Measurements from ENCODE around the gene GRIA4. TPM values are rescaled to one million over a fixed set of nuclear protein-coding genes. Genes with fewer than 3 reads are reported as not detected.

The GRIA4 gene
- total RNA-seq, 1 experiment from 2014 or later = not detected

- H3K79me2 ChIP-seq (ENCODE audit: low read depth) = no peaks in the 10 kb centered on the region
- no peak overlapping the region for H3K4me2 ChIP-seq
- H3K4me1 ChIP-seq (replicated peaks; ENCODE audit: insufficient read depth) = peaks cover 11% of the 10 kb centered on the region
- no peaks in the 10 kb centered on the region for H3K9me3 ChIP-seq (ENCODE audit: insufficient read depth, low read depth)
- H3F3A ChIP-seq (ENCODE audit: insufficient read depth, low read depth) = no peaks in the 10 kb centered on the region
- no peak overlapping the region for H3K27ac ChIP-seq
- H3K9me2 ChIP-seq (ENCODE audit: insufficient read depth) = no peaks in the 10 kb centered on the region; the same call in 1 of the 2 replicates
- H4K20me1 ChIP-seq (ENCODE audit: insufficient read depth) = no peaks in the 10 kb centered on the region
- no peak overlapping the region for H3K4me3 ChIP-seq
- POLR2A ChIA-PET (ENCODE audit: unreplicated experiment) = no interaction called here
- H2AFZ ChIP-seq = no peak overlapping the region
- TF ChIP-seq CTCF (conservative IDR thresholded peaks at IDR 0.05) = no peak
- TF ChIP-seq EZH2 (IDR thresholded peaks at IDR 0.05; ENCODE audit: low read depth) = no peak
- CTCF ChIA-PET = no interaction called here
- no TSS peak for BruUV-seq (replicated peaks)
- H3K36me3 ChIP-seq (ENCODE audit: low read depth) = no peaks in the 10 kb centered on the region
- intact Hi-C loops (cut with micrococcal nuclease; ENCODE audit: unreplicated experiment) = no loop called here
- H3K27me3 ChIP-seq (ENCODE audit: insufficient read depth, low read depth) = no peaks in the 10 kb centered on the region
- DNase-seq = peak in 1 of 2 experiments; percentile 13
These were observed 297.4 kb downstream of the GRIA4 start for GRCh38 chr11:105907319-105907718.

- no peak overlapping the region for H3K4me2 ChIP-seq
- BruUV-seq (replicated peaks) = no TSS peak
- H2AFZ ChIP-seq = no peak overlapping the region
- ChIA-PET POLR2A (ENCODE audit: unreplicated experiment) (no interaction called here), CTCF (no interaction called here)
- no peaks in the 10 kb centered on the region for H3K27me3 ChIP-seq (ENCODE audit: insufficient read depth, low read depth)
- TF ChIP-seq EZH2 (IDR thresholded peaks at IDR 0.05; ENCODE audit: low read depth) (no peak), CTCF (conservative IDR thresholded peaks at IDR 0.05) (no peak)
- no peaks in the 10 kb centered on the region; the same call in 1 of the 2 replicates for H3K9me2 ChIP-seq (ENCODE audit: insufficient read depth)
- intact Hi-C loops (cut with micrococcal nuclease; ENCODE audit: unreplicated experiment) = no loop called here
- no peak overlapping the region for H3K27ac ChIP-seq
- no peak overlapping the region for H3K4me3 ChIP-seq
- no peaks in the 10 kb centered on the region for H3K9me3 ChIP-seq (ENCODE audit: insufficient read depth, low read depth)
- no peaks in the 10 kb centered on the region for H3K79me2 ChIP-seq (ENCODE audit: low read depth)
- peak in 1 of 2 experiments; percentile 54 for DNase-seq
- no peaks in the 10 kb centered on the region for H3K36me3 ChIP-seq (ENCODE audit: low read depth)
- no peaks in the 10 kb centered on the region for H3F3A ChIP-seq (ENCODE audit: insufficient read depth, low read depth)
- H4K20me1 ChIP-seq (ENCODE audit: insufficient read depth) = no peaks in the 10 kb centered on the region
- peaks cover 11% of the 10 kb centered on the region for H3K4me1 ChIP-seq (replicated peaks; ENCODE audit: insufficient read depth)
These were observed 300.3 kb downstream of the GRIA4 start for GRCh38 chr11:105910095-105910715.

GRCh38 chr11:105911454-105911853 is 301.6 kb downstream of the GRIA4 start:
- ChIA-PET POLR2A (ENCODE audit: unreplicated experiment) (no interaction called here), CTCF (no interaction called here)
- H3K9me2 ChIP-seq (ENCODE audit: insufficient read depth) = no peaks in the 10 kb centered on the region; the same call in 1 of the 2 replicates

More at GRCh38 chr11:105911454-105911853, 301.6 kb downstream of the GRIA4 start:
- BruUV-seq (replicated peaks) = no TSS peak
- Histone ChIP-seq H3F3A (ENCODE audit: insufficient read depth, low read depth) (no peaks in the 10 kb centered on the region), H3K27me3 (ENCODE audit: insufficient read depth, low read depth) (no peaks in the 10 kb centered on the region), H3K9me3 (ENCODE audit: insufficient read depth, low read depth) (no peaks in the 10 kb centered on the region), H3K4me1 (replicated peaks; ENCODE audit: insufficient read depth) (peaks cover 11% of the 10 kb centered on the region), H4K20me1 (ENCODE audit: insufficient read depth) (no peaks in the 10 kb centered on the region), H3K4me3 (no peak overlapping the region), H3K79me2 (ENCODE audit: low read depth) (no peaks in the 10 kb centered on the region), H3K36me3 (ENCODE audit: low read depth) (no peaks in the 10 kb centered on the region), H3K4me2 (no peak overlapping the region), H2AFZ (no peak overlapping the region), H3K27ac (no peak overlapping the region)
- intact Hi-C loops (cut with micrococcal nuclease; ENCODE audit: unreplicated experiment) = no loop called here
- no peak for TF ChIP-seq EZH2 (IDR thresholded peaks at IDR 0.05; ENCODE audit: low read depth)
- no peak for TF ChIP-seq CTCF (conservative IDR thresholded peaks at IDR 0.05)
- no peak for DNase-seq
